DOHH2 (cell line): ENCODE data around the gene GPC5.

ENCODE experiments used
- H3F3A ChIP-seq: fragments of 200-600 bp; sonication (generic), shearing (Covaris generic); 2 replicates; pipeline ENCODE4 v1.6.0; 2016; ENCODE audit warnings: antibody characterized with exemption, mild to moderate bottlenecking; ENCODE audit not compliant: control insufficient read depth, insufficient read depth
- H3K27ac ChIP-seq: fragments of 200-600 bp; sonication (generic); 2 replicates; pipeline ENCODE4 v1.5.1; 2014; ENCODE audit warnings: low read depth, mild to moderate bottlenecking, low read length, moderate library complexity
- H3K27me3 ChIP-seq: fragments of 200-600 bp; sonication (generic); 2 replicates; pipeline ENCODE4 v1.6.1; 2014; ENCODE audit warnings: mild to moderate bottlenecking, low read length, mixed read lengths; ENCODE audit not compliant: control insufficient read depth
- H3K36me3 ChIP-seq: fragments of 200-600 bp; sonication (generic); 2 replicates; pipeline ENCODE4 v1.6.1; 2014; ENCODE audit warnings: mild to moderate bottlenecking, low read length, moderate library complexity, mixed read lengths; ENCODE audit not compliant: control insufficient read depth
- H3K4me1 ChIP-seq: fragments of 200-600 bp; sonication (generic); 2 replicates; pipeline ENCODE4 v1.6.1; 2014; ENCODE audit warnings: mild to moderate bottlenecking, low read length, mixed read lengths; ENCODE audit not compliant: control insufficient read depth
- H3K4me2 ChIP-seq: fragments of 200-600 bp; sonication (generic); 2 replicates; pipeline ENCODE4 v1.6.0; 2014; ENCODE audit warnings: mild to moderate bottlenecking, low read length, moderate library complexity
- H3K4me3 ChIP-seq: fragments of 200-600 bp; sonication (generic); 2 replicates; pipeline ENCODE4 v1.5.1; 2014; ENCODE audit warnings: mild to moderate bottlenecking, low read length, mixed read lengths
- H3K79me2 ChIP-seq: fragments of 200-600 bp; sonication (generic); 2 replicates; pipeline ENCODE4 v1.6.1; 2014; ENCODE audit warnings: mild to moderate bottlenecking, low read length, mixed read lengths; ENCODE audit not compliant: control insufficient read depth
- H3K9me2 ChIP-seq: fragments of 200-600 bp; sonication (generic); replicated peaks from 2 replicates; pipeline ENCODE4 v1.6.1; 2014; ENCODE audit warnings: mild to moderate bottlenecking, low read length, mixed read lengths; ENCODE audit not compliant: control insufficient read depth
- H3K9me3 ChIP-seq: fragments of 200-600 bp; sonication (generic); 2 replicates; pipeline ENCODE4 v1.6.1; 2014; ENCODE audit warnings: antibody characterized with exemption, low read length, mixed read lengths; ENCODE audit not compliant: control insufficient read depth, insufficient read depth
- H4K20me1 ChIP-seq: fragments of 200-600 bp; sonication (generic); 2 replicates; pipeline ENCODE4 v1.6.0; 2014; ENCODE audit warnings: low read depth, mild to moderate bottlenecking, antibody characterized with exemption, low read length, moderate library complexity; ENCODE audit not compliant: control insufficient read depth, insufficient read depth
- CTCF ChIP-seq: fragments of 200-600 bp; sonication (generic); IDR thresholded peaks from one replicate; pipeline ENCODE4 v1.5.1; 2014; ENCODE audit warnings: antibody characterized with exemption, mild to moderate bottlenecking, low read depth, low read length; ENCODE audit not compliant: poor library complexity, severe bottlenecking
- EZH2phosphoT487 ChIP-seq: fragments of 200-600 bp; sonication (generic); IDR thresholded peaks from 2 replicates; pipeline ENCODE4 v1.6.1; 2017; ENCODE audit warnings: borderline replicate concordance, mild to moderate bottlenecking, antibody characterized with exemption, low read length, moderate library complexity, mixed read lengths

GPC5 gene

GRCh38 chr13:91962946-91963345 lies 564.5 kb downstream of the GPC5 start:
- TF ChIP-seq CTCF (no peak), EZH2phosphoT487 (no peak)

GRCh38 chr13:91965511-91965910 lies 567.1 kb downstream of the GPC5 start:
- no peaks in the 10 kb centered on the region for H3K9me3 ChIP-seq
- H3F3A ChIP-seq = no peaks in the 10 kb centered on the region
- no peak overlapping the region for H3K4me2 ChIP-seq
- H3K79me2 ChIP-seq = no peaks in the 10 kb centered on the region
- H3K27ac ChIP-seq = no peak overlapping the region
- no peaks in the 10 kb centered on the region for H4K20me1 ChIP-seq
- H3K27me3 ChIP-seq = no peaks in the 10 kb centered on the region
- H3K4me3 ChIP-seq = no peak overlapping the region
- no peaks in the 10 kb centered on the region for H3K36me3 ChIP-seq
- TF ChIP-seq EZH2phosphoT487 (no peak), CTCF (no peak)
- no peaks in the 10 kb centered on the region for H3K4me1 ChIP-seq
- no peaks in the 10 kb centered on the region for H3K9me2 ChIP-seq

More at GRCh38 chr13:91962946-91963345, 564.5 kb downstream of the GPC5 start:
- Histone ChIP-seq H4K20me1 (no peaks in the 10 kb centered on the region), H3K79me2 (no peaks in the 10 kb centered on the region), H3K9me3 (no peaks in the 10 kb centered on the region), H3K4me1 (no peaks in the 10 kb centered on the region), H3F3A (no peaks in the 10 kb centered on the region), H3K36me3 (no peaks in the 10 kb centered on the region), H3K4me2 (no peak overlapping the region), H3K27me3 (no peaks in the 10 kb centered on the region), H3K4me3 (no peak overlapping the region), H3K27ac (no peak overlapping the region), H3K9me2 (no peaks in the 10 kb centered on the region)

- H3K9me3 ChIP-seq = no peaks in the 10 kb centered on the region
- TF ChIP-seq CTCF (no peak), EZH2phosphoT487 (no peak)
- no peak overlapping the region for H3K4me2 ChIP-seq
- H3K79me2 ChIP-seq = no peaks in the 10 kb centered on the region
- H3K27ac ChIP-seq = no peak overlapping the region
- no peaks in the 10 kb centered on the region for H3K4me1 ChIP-seq
- no peak overlapping the region for H3K4me3 ChIP-seq
- H3K27me3 ChIP-seq = no peaks in the 10 kb centered on the region
- no peaks in the 10 kb centered on the region for H3F3A ChIP-seq
- no peaks in the 10 kb centered on the region for H3K9me2 ChIP-seq
- no peaks in the 10 kb centered on the region for H4K20me1 ChIP-seq
- no peaks in the 10 kb centered on the region for H3K36me3 ChIP-seq
These were observed 580.1 kb downstream of the GPC5 start for GRCh38 chr13:91978571-91978970.
